Measurements from ENCODE around the gene ALPL. TPM values are rescaled to one million over a fixed set of nuclear protein-coding genes. Genes with fewer than 3 reads are reported as not detected.
A peak's percentile ranks its signal among the peaks of the same experiment; 100 is the strongest.

ALPL gene
- total and polyA plus RNA-seq, 9 of the 15 experiments (the other 6 are each of a cell fraction or from before 2014, with no cell fraction given), result 0.04 to 0.38 (median 0.18) TPM; not detected in 4

- TF ChIP-seq ATF6 (CRISPR knock-in tag; IDR thresholded peaks at IDR 0.05), result no peak
- no peak for TF ChIP-seq NUFIP1 (IDR thresholded peaks at IDR 0.05; ENCODE audit: partially characterized antibody)
- no peak for TF ChIP-seq DNMT1 (IDR thresholded peaks at IDR 0.05)
- TF ChIP-seq RBM34 (IDR thresholded peaks at IDR 0.05; ENCODE audit: borderline replicate concordance, insufficient read depth, low read length), result no peak
- TF ChIP-seq KHSRP (IDR thresholded peaks at IDR 0.05), result no peak
- no peak for TF ChIP-seq SMAD1 (IDR thresholded peaks at IDR 0.05; ENCODE audit: low read depth, low read length, partially characterized antibody)
- peak; percentile 49; the same call in 1 of the 2 replicates for TF ChIP-seq THAP12 (CRISPR knock-in tag; IDR thresholded peaks at IDR 0.05)
- TF ChIP-seq CBFB (CRISPR knock-in tag; IDR thresholded peaks at IDR 0.05), result no peak
- TF ChIP-seq POU5F1 (IDR thresholded peaks at IDR 0.05; ENCODE audit: borderline replicate concordance, low read depth, low read length, partially characterized antibody), result no peak
- peak; percentile 36; the same call in 1 of the 2 replicates for TF ChIP-seq SP1 (CRISPR knock-in tag; IDR thresholded peaks at IDR 0.05)
- no peak for TF ChIP-seq ZNF316 (IDR thresholded peaks at IDR 0.05)
- TF ChIP-seq, protein P1, sequence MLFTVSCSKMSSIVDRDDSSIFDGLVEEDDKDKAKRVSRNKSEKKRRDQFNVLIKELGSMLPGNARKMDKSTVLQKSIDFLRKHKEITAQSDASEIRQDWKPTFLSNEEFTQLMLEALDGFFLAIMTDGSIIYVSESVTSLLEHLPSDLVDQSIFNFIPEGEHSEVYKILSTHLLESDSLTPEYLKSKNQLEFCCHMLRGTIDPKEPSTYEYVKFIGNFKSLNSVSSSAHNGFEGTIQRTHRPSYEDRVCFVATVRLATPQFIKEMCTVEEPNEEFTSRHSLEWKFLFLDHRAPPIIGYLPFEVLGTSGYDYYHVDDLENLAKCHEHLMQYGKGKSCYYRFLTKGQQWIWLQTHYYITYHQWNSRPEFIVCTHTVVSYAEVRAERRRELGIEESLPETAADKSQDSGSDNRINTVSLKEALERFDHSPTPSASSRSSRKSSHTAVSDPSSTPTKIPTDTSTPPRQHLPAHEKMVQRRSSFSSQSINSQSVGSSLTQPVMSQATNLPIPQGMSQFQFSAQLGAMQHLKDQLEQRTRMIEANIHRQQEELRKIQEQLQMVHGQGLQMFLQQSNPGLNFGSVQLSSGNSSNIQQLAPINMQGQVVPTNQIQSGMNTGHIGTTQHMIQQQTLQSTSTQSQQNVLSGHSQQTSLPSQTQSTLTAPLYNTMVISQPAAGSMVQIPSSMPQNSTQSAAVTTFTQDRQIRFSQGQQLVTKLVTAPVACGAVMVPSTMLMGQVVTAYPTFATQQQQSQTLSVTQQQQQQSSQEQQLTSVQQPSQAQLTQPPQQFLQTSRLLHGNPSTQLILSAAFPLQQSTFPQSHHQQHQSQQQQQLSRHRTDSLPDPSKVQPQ (CRISPR knock-in tag; IDR thresholded peaks at IDR 0.05; ENCODE audit: borderline replicate concordance), result no peak; the same call in 1 of the 2 replicates
- TF ChIP-seq MEIS2 (IDR thresholded peaks at IDR 0.05; ENCODE audit: partially characterized antibody), result no peak
- TF ChIP-seq HDAC3 (IDR thresholded peaks at IDR 0.05; ENCODE audit: borderline replicate concordance, partially characterized antibody), result no peak
- no peak for TF ChIP-seq ZBTB8A (IDR thresholded peaks at IDR 0.05; ENCODE audit: partially characterized antibody)
- 0 out of 4 replicates have a peak, but pooled peaks of 1 of the 2 experiments have one; percentile 42 for TF ChIP-seq TEAD1 (CRISPR knock-in tag; IDR thresholded peaks at IDR 0.05)
- TF ChIP-seq ARID3A (IDR thresholded peaks at IDR 0.05; ENCODE audit: borderline replicate concordance, low read depth, low read length), result no peak
Measured at GRCh38 chr1:21618561-21619374, 109.5 kb downstream of the ALPL start (continued).
